Transverse colon (tissue), 4 donors: ENCODE data around the gene KLF13. TPM values are rescaled to one million over a fixed set of nuclear protein-coding genes. Genes with fewer than 3 reads are reported as not detected.
A peak's percentile ranks its signal among the peaks of the same experiment; 100 is the strongest.

Experiments
- DNase-seq: peaks from one replicate; pipeline ENCODE4 v3.0.0-alpha.2; 2019
- H3K27ac ChIP-seq, 4 donors: fragments of 200-600 bp; sonication (generic); 2 replicates each; pipeline ENCODE4 v1.5.1; 2016 to 2018; ENCODE audit warnings: inconsistent platforms in 4 of 4
- H3K27me3 ChIP-seq: fragments of 200-600 bp; sonication (generic); 2 replicates; pipeline ENCODE4 v1.5.1; 2017; ENCODE audit warnings: inconsistent platforms
- H3K36me3 ChIP-seq, 4 donors: fragments of 200-600 bp; sonication (generic); 2 replicates each; pipeline ENCODE4 v1.5.1; 2017 to 2019; ENCODE audit warnings: inconsistent platforms in 4 of 4
- H3K4me1 ChIP-seq, 4 donors: fragments of 200-600 bp; sonication (generic); 2 replicates each; pipeline ENCODE4 v1.5.1; 2017 to 2020; ENCODE audit warnings: inconsistent platforms in 4 of 4
- H3K4me3 ChIP-seq, 4 donors: fragments of 200-600 bp; sonication (generic); 1 replicate in 1 of 4; 2 replicates in 3 of 4; pipeline versions ENCODE4 v1.5.1 to v1.6.1; 2017 to 2019; ENCODE audit warnings: inconsistent platforms in 4 of 4
- H3K9me3 ChIP-seq, 2 donors: fragments of 200-600 bp; sonication (generic); 2 replicates each; pipeline ENCODE4 v1.5.1; 2017 to 2019; ENCODE audit warnings: inconsistent platforms in 2 of 2
- CTCF ChIP-seq, 5 experiments: fragments of 200-600 bp in 3 of 5; fragments of 450-650 bp in 2 of 5; sonication (generic) in 3 of 5; IDR thresholded peaks; 1 replicate in 2 of 5; 2 replicates in 3 of 5; pipeline ENCODE4 v1.5.1; 2016 to 2017; ENCODE audit warnings: antibody characterized with exemption in 5 of 5, inconsistent platforms in 3 of 5, mild to moderate bottlenecking in 2 of 5, moderate library complexity in 1 of 5
- EP300 ChIP-seq: sonication (generic); formaldehyde crosslinking; IDR thresholded peaks from one replicate; pipeline ENCODE4 v1.6.1; 2017; ENCODE audit warnings: antibody characterized with exemption, low read depth
- POLR2A ChIP-seq: fragments of 450-650 bp; IDR thresholded peaks from one replicate; pipeline ENCODE4 v1.6.1; 2016; ENCODE audit warnings: antibody characterized with exemption, mild to moderate bottlenecking, moderate library complexity
- POLR2AphosphoS5 ChIP-seq, 3 donors: sonication (generic); formaldehyde crosslinking; IDR thresholded peaks; one replicate each; pipeline ENCODE4 v1.6.1; 2016; ENCODE audit warnings: antibody characterized with exemption in 3 of 3
- WGBS, 2 donors: methylation state at CpG; one replicate each; pipeline ENCODE4 v1.1.5; 2018; ENCODE audit warnings: low coverage in 1 of 2; 5-methylcytosine and 5-hydroxymethylcytosine counted together
- in situ Hi-C, 4 donors: fragments of 200-750 bp; cut with MboI; loops; one replicate each; pipeline versions ENCODE4 v1.15.0 to v1.15.1; 2017; ENCODE audit warnings: low sequenced_read_pairs in 3 of 4, low pct_ligation_motif_present in 1 of 4, low pct_unique_long_range_greater_than_20kb in 1 of 4
- intact Hi-C: fragments of 100-400 bp; cut with DNase I; formaldehyde crosslinking; loops from one replicate; pipeline ENCODE4 v1.15.1; 2023; ENCODE audit warnings: low total_unique reads
- total RNA-seq, 4 donors: library from RNA; depleted of rRNA; stranded (reverse); fragments of >200 nt; gene quantifications; one replicate each; pipeline ENCODE4 v1.1.0, GENCODE V29; 2016

KLF13 gene
- total RNA-seq, 4 donors from 2014 or later = 39.0 to 81.2 (median 68.8) TPM

DNA sequence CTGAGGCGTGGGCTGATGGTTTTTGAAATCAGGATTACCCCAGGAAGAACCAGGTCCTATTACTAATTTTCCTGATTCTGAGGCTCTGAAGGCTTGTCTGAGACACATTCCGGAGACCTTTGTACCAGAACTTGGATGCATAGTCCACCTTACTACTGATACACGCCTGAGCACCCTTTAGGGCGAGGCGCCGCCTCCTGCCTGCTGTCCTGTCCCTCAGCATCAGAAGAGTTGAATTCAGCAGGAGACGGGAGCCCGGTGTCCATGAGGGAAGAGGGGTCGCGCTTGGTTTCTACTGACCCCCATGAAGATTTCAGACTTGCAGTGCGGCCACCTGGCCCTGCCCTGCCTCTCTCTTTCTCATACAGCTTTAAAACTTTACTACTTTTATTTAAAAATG is 49.9 kb downstream of the KLF13 start:
- H3K4me1 ChIP-seq = peaks cover 18 to 73% (median 47%) of the 10 kb centered on the region in 4 donors
- 70 to 74% methylated on average over 9 to 11 of the region's 11 CpGs for WGBS, 2 donors
- peak overlapping the region; percentile 60 to 75 (median 69) for H3K27ac ChIP-seq

DNA sequence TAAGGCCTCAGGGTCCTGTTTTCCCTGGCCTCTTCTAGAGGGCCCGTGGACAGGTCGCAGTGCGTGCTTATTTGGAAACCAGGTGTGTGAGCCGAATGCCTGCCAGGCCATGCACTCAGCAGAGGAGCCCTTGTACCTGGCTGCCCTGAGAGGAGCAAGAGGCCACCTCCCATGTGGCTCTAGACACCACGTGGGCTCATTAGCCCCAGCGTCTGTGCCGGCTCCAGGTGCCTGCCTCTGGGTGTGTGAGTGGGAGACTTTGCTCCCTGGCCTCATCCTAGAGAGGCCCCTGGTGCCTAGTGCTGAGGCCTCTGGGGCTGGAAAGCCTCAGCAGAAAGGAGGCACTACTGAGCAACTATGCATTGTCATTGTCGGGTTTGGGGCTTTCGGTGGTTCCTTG is 50.4 kb downstream of the KLF13 start:
- peak; percentile 77 for DNase-seq
- WGBS, 2 donors = 58% methylated on average over 8 of the region's 9 CpGs; no CpG with 5 or more reads in 1 of the 2 donors
- in situ Hi-C loops (no loop called here), intact Hi-C loops (no loop called here)
- Histone ChIP-seq H3K4me3 (no peak overlapping the region), H3K27ac (peak overlapping the region; percentile 60 to 75 (median 69)), H3K4me1 (peaks cover 18 to 74% (median 46%) of the 10 kb centered on the region in 4 donors), H3K36me3 (peaks cover 0 to 12% (median 5%) of the 10 kb centered on the region in 4 donors), H3K9me3 (no peaks in the 10 kb centered on the region), H3K27me3 (no peaks in the 10 kb centered on the region)
- peak; percentile 10 for TF ChIP-seq POLR2A
- peak in 3 of 5 experiments; percentile 11 to 23 (median 15) for TF ChIP-seq CTCF (IDR thresholded peaks at IDR 0.05)
- TF ChIP-seq POLR2AphosphoS5 (IDR thresholded peaks at IDR 0.05) = peak in 2 of 3 donors; percentile 29 to 31
- no peak for TF ChIP-seq EP300

More for the DNA sequence above, 49.9 kb downstream of the KLF13 start:
- in situ Hi-C loops = no loop called here
- DNase-seq = peak; percentile 57
- TF ChIP-seq POLR2A (peak; percentile 4), POLR2AphosphoS5 (IDR thresholded peaks at IDR 0.05) (peak in 1 of 3 donors; percentile 10), EP300 (no peak), CTCF (IDR thresholded peaks at IDR 0.05) (no peak)
- no peaks in the 10 kb centered on the region for H3K27me3 ChIP-seq
- no peaks in the 10 kb centered on the region for H3K9me3 ChIP-seq
- no peak overlapping the region for H3K4me3 ChIP-seq
- intact Hi-C loops = no loop called here
- peaks cover 0 to 12% (median 5%) of the 10 kb centered on the region in 4 donors for H3K36me3 ChIP-seq

DNA sequence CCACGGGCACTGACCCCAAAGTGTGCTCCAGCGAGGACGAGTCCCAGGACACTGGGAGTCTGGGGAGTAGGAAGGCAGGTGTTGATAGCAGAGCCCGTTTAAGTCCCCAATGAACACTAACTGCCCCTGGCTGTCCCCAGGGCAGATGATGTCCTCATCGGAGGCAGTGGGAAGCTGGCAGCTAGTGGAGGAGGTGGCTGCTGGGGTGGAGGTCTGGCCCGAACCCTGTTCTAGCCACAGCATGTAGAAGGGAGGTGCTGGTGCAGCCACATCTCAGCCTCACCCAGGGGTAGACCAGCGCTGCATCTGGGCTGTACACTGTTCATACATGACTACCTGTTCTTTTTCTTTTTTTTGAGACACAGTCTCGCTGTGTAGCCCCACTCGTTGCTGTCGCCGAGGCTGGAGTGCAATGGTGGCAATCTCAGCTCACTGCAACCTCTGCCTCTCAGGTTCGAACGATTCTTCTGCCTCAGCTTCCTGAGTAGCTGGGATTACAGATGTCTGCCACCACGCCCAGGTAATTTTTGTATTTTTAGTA is 51.8 kb downstream of the KLF13 start:
- H3K9me3 ChIP-seq = no peaks in the 10 kb centered on the region
- intact Hi-C loops (no loop called here), in situ Hi-C loops (no loop called here)
- H3K36me3 ChIP-seq = peaks cover 0 to 5% (median 0%) of the 10 kb centered on the region in 4 donors
- WGBS, 2 donors = 88 to 89% methylated on average over 4 to 14 of the region's 14 CpGs
- no peaks in the 10 kb centered on the region for H3K27me3 ChIP-seq
- H3K4me3 ChIP-seq = no peak overlapping the region
- DNase-seq = no peak
- H3K27ac ChIP-seq = peak overlapping the region in 2 of 4 donors; percentile 14 to 19
- H3K4me1 ChIP-seq = peaks cover 18 to 63% (median 33%) of the 10 kb centered on the region in 4 donors
- no peak for TF ChIP-seq POLR2A
- TF ChIP-seq POLR2AphosphoS5 (IDR thresholded peaks at IDR 0.05) = no peak
- TF ChIP-seq EP300 = no peak
- no peak for TF ChIP-seq CTCF (IDR thresholded peaks at IDR 0.05)

DNA sequence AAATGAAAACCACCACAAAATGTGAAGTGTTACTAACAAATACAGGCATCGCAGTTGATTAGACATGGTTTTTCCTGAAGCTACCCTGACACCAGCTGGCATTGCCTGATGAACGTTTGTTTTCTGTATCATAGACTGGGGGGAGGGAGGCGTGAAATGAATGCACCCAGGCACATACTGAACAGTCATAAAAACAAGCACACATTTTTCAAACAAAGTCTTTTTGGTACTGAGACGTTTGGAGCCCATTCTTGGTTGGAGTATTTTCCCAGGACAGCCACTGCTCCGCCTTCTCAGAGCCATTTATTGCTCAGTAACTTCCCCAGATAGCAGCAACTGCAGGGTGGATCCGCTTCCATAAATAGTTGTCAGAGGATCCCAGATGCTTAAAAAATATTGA is 52.4 kb downstream of the KLF13 start:
- peak overlapping the region in 3 of 4 donors; percentile 14 to 19 (median 16) for H3K27ac ChIP-seq
- no peak for TF ChIP-seq CTCF (IDR thresholded peaks at IDR 0.05)
- TF ChIP-seq EP300 = no peak
- TF ChIP-seq POLR2AphosphoS5 (IDR thresholded peaks at IDR 0.05) = no peak
- no peak for TF ChIP-seq POLR2A
- peaks cover 0 to 5% (median 0%) of the 10 kb centered on the region in 4 donors for H3K36me3 ChIP-seq
- no peaks in the 10 kb centered on the region for H3K27me3 ChIP-seq
- no peaks in the 10 kb centered on the region for H3K9me3 ChIP-seq
- intact Hi-C loops = no loop called here
- no peak overlapping the region for H3K4me3 ChIP-seq
- WGBS, 2 donors = 55 to 73% methylated on average over 3 to 6 of the region's 6 CpGs
- H3K4me1 ChIP-seq = peaks cover 15 to 57% (median 27%) of the 10 kb centered on the region in 4 donors
- in situ Hi-C loops = no loop called here
- DNase-seq = no peak
